SW 1271 (cell line): Measurements from ENCODE around the gene SOX1.

Source experiments
- DNase-seq, 2 experiments: peaks; one replicate each; lab custom pipeline; 2025; lab: John Stamatoyannopoulos, UW

The SOX1 gene

DNA sequence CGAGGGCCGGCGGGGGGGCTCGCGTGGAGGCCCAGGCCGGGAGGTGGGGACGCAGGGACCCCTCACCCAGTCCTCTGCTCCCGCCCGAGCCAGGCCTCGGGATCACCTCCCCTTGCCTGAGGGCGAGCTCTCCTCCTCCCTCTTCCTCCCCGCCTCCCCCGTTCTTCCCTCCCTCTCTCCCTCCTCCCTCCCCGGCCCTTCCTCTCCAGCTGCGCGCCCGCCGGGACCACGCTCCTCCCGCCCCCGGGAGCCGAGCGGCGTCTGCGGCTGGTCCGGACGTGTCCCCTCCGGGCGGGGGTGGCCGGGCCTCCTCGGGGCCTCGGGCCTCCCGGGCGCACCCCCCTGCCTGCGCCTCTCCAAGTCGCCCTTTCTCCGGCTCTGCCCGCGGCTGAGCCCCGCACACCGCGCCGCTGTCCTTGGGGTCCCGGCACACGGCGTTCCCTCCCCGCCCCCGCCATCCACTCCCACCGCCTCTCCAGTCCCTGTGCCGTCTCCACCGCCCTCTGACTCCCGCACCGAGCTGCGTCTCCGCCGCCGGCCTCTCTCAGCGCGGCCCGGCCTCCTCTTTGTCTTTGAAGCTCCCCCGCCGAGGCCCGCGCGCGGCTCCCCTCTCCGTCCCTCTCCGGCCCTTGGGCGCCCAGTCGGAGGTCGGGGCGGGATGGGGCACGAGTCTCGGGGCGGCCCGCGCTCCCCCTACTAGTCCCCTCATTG lies 5.7 kb downstream of the SOX1 start:
- DNase-seq: no peak

GRCh38 chr13:112073245-112074138 lies 6.5 kb downstream of the SOX1 start:
- no peak for DNase-seq

- no peak for DNase-seq
These were observed 7.4 kb downstream of the SOX1 start for GRCh38 chr13:112074139-112074865.

DNA sequence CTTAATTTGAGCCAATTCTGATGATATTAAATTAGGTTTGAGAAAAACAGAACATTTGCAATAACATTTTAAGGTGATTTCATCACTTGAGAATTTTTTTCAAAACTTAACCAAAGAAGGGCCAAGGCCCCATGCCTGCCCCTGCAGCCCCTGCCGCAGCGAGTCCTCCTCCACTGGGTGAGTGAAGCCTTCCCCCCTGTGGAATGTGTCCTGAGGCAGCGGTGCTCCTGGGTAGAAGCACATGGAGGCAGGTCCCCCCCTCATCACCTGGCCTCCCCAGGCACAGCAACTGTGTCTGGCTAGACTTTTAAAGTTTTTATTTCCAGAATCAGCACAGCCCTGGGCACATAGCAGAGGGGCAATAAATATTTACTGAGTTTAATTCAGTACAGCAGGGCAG lies 10.8 kb downstream of the SOX1 start:
- DNase-seq: no peak

GRCh38 chr13:112078216-112078615 lies 11.3 kb downstream of the SOX1 start:
- no peak for DNase-seq

DNA sequence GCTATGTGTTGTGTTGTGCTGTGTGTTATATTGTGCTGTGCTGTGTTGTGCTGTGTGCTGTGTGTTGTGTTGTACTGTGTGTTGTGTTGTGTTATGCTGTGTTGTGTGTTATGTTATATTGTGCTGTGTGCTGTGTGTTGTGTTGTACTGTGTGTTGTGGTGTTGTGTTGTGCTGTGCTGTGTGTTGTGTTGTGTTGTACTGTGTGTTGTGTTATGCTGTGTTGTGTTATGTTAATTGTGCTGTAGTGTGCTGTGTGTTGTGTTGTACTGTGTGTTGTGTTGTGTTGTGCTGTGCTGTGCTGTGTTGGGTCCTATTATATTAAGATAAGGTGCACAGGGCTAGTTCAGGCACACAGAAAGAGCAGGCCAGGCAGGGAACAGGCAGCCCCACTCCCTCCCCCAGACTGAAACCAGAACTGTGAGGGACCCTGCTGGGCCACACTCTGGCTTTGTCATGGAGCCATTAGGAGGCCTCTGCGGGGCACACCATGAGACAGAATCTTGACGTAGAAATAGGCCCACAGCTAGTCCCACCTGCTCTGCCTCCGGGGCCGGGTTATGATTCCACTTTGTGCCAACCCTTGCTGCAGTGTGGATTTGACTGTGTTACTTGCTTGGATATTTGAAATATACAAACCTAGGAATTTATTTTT lies 12.1 kb downstream of the SOX1 start:
- DNase-seq: no peak

- DNase-seq: no peak
These were observed 12.7 kb downstream of the SOX1 start for GRCh38 chr13:112079696-112080095.

- DNase-seq: no peak
These were observed 17.0 kb downstream of the SOX1 start for GRCh38 chr13:112083971-112084370.

DNA sequence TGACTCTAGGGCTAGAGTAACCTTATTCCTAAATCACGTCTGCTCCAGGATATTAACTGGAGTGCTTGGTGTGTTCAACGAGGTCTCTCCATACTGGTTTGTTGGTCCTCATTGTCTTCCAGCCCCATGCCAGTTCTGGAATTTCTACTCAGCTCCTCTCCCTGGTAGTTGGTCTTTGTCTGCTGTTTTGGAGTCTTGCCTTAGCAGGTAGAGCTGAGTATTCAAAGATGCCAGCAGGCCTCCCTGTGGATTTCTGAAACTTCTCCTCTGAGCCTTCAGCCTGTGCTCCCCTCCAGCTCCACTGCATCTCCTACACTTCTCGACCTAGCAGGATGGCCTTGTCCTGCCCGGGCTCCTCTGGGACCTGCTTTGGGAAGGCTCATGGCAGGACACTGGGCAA lies 25.5 kb downstream of the SOX1 start:
- DNase-seq: no peak

DNA sequence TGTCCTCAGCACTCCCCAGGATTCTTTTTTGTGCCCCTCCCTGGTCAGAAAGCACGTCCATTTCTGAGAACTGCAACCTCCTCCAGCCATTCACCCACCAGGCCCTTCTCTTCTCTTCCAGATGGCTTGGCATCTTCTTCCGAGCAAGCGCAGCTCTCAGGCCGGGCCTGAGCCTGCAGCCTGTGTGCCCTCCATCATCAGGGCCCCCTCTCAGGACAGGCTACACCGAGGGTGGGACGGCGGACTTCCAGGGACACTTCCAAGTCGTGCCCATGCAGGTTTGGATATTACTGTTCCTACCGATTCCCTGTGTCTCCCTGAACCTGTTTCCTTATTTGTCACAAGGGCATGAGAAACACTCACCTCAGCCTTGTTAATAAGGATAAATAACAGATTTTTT lies 28.4 kb downstream of the SOX1 start:
- no peak for DNase-seq

- no peak for DNase-seq
These were observed 30.0 kb downstream of the SOX1 start for GRCh38 chr13:112096959-112097358.

DNA sequence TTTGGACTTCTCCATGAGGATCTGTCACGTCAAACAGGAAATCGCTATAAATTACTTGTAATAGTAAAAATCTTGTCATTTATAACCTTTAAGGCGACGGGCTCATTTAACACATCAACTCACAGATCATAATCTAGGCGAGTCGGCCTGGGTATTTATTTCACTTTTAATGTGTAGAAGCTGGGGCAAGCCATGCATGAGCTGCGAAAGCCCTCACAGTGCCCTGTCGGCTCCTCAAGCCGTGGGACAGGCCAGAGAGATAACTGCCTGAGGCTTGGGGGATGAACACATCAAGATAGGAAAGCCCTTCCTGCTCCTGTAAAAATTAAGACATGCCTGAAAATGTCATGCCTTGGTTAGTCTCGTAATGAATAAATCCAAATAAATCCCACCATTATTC lies 30.8 kb downstream of the SOX1 start:
- DNase-seq: no peak

DNA sequence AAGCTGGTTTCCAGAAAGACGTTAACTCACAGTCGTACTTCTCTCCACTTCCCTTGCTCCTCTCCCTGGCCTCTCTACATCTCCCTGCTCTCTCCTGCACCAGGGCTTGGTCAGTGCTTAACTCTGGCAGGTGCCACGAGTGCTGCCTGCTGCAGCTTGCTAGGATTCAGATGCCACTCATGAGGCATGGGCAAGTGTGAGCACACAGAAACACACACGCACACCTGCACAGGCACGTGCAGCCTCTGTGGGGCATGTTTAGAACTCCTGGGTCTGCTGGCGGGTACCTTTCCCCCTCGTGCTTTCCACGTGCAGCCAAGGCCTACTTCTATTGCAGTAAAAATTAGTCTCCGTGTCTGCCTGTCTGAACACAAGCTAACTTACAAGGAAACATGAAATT lies 31.8 kb downstream of the SOX1 start:
- DNase-seq: no peak

GRCh38 chr13:112101360-112101930 lies 34.5 kb downstream of the SOX1 start:
- DNase-seq: no peak

- DNase-seq: peak in 1 of 2 experiments; percentile 0
These were observed 35.3 kb downstream of the SOX1 start for GRCh38 chr13:112102243-112102642.

DNA sequence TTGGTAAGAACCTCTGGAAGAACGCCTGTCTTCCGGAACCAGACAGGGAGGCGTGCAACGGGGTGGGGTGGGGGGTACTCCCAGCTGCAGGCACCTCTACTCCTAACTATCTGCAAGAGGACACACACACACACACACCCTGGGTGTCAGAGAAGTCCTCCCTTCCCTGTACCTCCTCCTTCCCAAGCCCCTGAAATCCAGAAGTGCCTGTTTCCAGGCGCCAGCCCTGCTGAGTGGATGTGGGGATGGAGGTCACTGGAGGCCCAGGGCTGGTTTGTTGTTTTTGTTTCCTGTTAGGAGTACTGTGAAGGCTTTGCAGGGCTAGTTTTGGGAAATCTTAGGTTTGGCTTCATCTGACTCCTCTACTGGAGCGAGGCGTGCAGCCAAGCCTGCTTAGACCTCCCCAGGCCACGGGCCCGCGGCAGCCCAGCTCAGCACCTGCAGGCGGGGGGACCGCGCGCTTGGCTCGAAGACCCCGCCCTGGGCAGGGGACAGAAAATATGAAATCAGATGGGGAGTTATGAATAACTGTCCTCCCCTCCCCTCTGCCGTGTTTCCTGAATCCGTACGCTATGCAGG lies 36.4 kb downstream of the SOX1 start:
- DNase-seq: no peak

GRCh38 chr13:112103961-112104880 lies 37.3 kb downstream of the SOX1 start:
- no peak for DNase-seq

GRCh38 chr13:112104881-112105234 lies 37.9 kb downstream of the SOX1 start:
- no peak for DNase-seq

- DNase-seq: no peak
These were observed 38.3 kb downstream of the SOX1 start for GRCh38 chr13:112105244-112105681.

- no peak for DNase-seq
These were observed 38.9 kb downstream of the SOX1 start for GRCh38 chr13:112105892-112106291.
